GM19397 (cell line): Measurements from ENCODE around the gene CTU2.

Experiments used
- ATAC-seq: cut with Tn5 transposase; IDR thresholded peaks from one replicate; pipeline ENCODE4 v1.9.1; 2021; ENCODE audit warnings: mild to moderate bottlenecking, moderate library complexity; ENCODE audit not compliant: unreplicated experiment

The CTU2 gene

DNA sequence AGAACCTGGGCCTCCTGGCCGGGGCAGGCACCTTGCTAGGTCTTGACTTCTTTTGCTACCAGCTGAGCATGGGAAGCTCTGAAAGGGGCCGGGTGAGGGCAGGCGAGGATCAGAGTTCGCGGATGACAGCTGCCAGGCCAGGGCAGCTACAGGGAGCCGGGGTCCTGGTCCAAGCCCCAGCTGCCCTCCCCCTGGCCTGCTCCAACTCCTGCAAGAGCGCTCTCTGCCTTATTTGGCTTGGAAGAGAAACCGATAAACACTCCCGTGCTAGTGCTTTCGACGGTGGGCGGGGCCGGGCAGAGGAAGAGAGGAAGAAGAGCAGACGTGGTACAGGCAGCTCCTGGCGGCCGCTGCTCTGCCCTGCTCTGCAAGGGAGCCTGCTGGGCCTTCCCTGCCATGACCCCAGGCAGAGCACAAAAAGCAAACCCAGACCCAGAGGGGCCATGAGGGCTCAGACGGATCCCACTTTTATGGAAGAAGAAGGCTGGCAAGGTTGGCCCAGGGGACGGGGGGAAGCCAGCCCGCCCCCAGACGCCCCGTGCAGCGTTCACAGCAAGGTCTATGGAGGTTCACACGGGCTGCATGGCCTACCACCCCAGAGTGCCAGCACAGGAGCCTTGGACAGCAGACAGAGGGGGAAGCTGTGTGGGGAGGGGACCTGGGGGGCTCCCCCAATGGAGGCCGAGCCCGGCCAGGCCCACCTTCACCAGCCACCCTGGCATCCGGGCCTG, 53.1 kb downstream of the CTU2 start:
- ATAC-seq = no peak

DNA sequence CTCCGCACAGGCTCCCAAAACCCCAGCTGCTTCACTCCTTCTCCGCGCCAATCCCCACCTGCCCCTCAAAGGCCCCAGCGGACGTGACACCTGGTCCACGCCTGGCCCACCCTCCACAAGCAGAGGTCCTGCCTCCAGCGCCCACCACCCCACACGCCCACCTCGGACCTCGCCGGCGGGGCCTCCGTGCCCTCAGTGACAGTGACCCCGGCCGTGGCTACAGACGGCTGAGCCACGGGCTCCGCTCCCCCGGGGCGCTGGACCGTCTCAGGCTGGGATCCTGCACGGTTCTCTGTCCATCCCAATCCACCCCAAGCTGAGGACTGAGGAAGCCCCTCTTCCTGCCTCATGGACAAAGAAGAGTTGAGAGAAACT, 53.7 kb downstream of the CTU2 start:
- no peak for ATAC-seq

- ATAC-seq = no peak
Measured at GRCh38 chr16:88760424-88761142, 54.3 kb downstream of the CTU2 start.

- ATAC-seq = no peak
Measured at GRCh38 chr16:88761143-88761534, 54.8 kb downstream of the CTU2 start.

- no peak for ATAC-seq
Measured at GRCh38 chr16:88761830-88762229, 55.5 kb downstream of the CTU2 start.

DNA sequence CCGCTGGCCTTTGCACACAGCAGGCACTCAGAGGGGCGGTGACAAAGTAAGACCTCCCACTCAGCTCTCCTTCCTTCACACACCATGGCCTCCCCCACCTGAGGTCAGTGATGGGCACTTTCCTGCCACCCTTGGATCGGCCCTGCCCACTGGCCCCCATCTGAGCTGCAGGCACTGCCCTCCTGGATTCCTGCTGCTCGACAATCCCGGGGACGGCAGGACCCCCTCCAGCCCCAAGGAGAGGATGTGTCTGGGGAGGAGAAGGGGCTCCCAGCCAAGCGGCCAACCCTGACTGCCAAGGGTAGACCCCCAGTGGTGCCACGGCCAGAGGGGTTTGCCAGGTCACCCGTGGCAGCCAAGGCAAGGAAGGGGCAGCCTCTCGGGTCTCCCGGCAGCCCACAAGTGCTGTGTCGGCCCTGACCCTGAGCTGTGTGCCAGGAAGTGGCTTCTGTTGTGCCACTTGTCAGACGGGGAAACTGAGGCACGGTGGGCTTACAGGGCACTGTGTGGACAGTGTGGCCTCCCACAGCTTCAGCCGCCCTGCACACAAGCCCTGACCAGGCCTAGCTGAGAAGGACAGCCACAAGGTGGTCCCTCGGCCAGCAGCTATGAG, 56.1 kb downstream of the CTU2 start:
- ATAC-seq = no peak

GRCh38 chr16:88762941-88763340, 56.6 kb downstream of the CTU2 start:
- ATAC-seq = no peak

DNA sequence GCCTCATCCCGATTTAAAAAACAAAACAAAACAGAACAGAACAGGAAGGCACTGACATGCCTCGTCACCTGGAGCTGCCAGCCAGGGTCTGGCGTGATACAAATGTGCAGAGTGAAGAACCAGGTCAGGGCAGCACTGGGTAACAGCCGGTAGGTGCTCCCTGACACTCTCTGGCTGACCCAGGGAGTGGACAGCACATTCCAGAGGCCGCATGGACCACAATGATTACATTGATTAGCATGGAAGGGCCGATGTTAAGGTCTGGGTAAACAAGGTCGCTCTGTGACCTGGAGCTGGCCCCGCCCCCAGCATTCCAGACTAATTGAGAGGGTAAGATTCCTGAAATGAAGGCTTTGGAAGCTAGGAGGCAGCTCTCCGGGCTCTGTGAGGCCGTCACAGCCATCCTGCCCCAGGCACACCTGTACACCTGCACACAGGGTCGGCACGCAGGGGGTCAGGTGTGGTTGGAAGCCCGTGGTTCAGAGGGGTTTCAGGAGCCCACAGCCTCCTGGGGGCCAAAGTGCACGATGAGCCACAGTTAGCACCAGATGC, 57.3 kb downstream of the CTU2 start:
- no peak for ATAC-seq

- ATAC-seq = no peak
Measured at GRCh38 chr16:88764080-88764479, 57.8 kb downstream of the CTU2 start.

DNA sequence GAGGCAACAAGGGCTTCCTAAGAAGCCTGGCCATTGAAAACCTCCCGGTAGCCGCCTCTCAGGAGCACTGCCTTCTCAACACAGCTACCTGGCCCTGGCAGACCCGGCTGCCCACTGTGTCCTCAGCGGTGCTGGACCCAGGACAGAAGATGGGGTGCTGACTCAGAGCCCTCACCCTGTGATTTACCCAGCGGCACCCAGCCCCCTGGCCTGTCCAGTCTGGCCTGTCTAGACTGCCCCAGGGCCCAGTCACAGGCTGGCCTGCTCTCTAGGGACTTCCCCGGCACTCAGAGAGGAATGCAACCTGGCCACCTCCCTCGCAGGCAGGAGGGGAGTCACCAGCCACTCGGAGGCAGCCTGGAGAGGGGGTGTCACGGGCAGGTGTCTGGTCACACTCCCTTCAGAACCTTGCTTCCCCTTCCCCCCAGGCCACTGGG, 58.6 kb downstream of the CTU2 start:
- no peak for ATAC-seq
